Right atrium auricular region (tissue), 2 donors: Measurements from ENCODE around the gene RPS21. TPM values are rescaled to one million over a fixed set of nuclear protein-coding genes. Genes with fewer than 3 reads are reported as not detected.

ENCODE experiments used
- DNase-seq: peaks from one replicate; pipeline ENCODE4 v3.0.0-alpha.2; 2019; ENCODE audit warnings: low spot score
- H3K27ac ChIP-seq, 2 donors: fragments of 200-600 bp; sonication (generic); 1 replicate in 1 of 2; 2 replicates in 1 of 2; pipeline ENCODE4 v1.5.1; 2016 to 2019
- H3K27me3 ChIP-seq, 2 donors: fragments of 200-600 bp; sonication (generic); one replicate each; pipeline versions ENCODE4 v1.5.1 to v1.6.0; 2017 to 2019
- H3K36me3 ChIP-seq: fragments of 200-600 bp; sonication (generic); one replicate; pipeline ENCODE4 v1.5.1; 2016
- H3K4me1 ChIP-seq, 2 donors: fragments of 200-600 bp; sonication (generic); one replicate each; pipeline versions ENCODE4 v1.5.1 to v1.6.0; 2017 to 2019
- H3K4me3 ChIP-seq, 2 donors: fragments of 200-600 bp; sonication (generic); 1 replicate in 1 of 2; 2 replicates in 1 of 2; pipeline ENCODE4 v1.5.1; 2017 to 2019; ENCODE audit warnings: mild to moderate bottlenecking in 1 of 2, moderate library complexity in 1 of 2
- H3K9me3 ChIP-seq, 2 donors: fragments of 200-600 bp; sonication (generic); one replicate each; pipeline ENCODE4 v1.5.1; 2019
- CTCF ChIP-seq, 2 donors: fragments of 200-600 bp; sonication (generic); IDR thresholded peaks; one replicate each; pipeline ENCODE4 v1.5.1; 2019; ENCODE audit warnings: antibody characterized with exemption in 2 of 2
- total RNA-seq, 2 donors: library from RNA; depleted of rRNA; stranded (reverse); fragments of >200 nt; gene quantifications; one replicate each; pipeline ENCODE4 v1.1.0, GENCODE V29; 2016

The RPS21 gene
- total RNA-seq, 2 donors from 2014 or later: 1,510 to 1,937 TPM

- no peak for TF ChIP-seq CTCF (IDR thresholded peaks at IDR 0.05)
- Histone ChIP-seq H3K9me3 (no peaks in the 10 kb centered on the region), H3K27me3 (no peaks in the 10 kb centered on the region), H3K4me3 (peak overlapping the region in 1 of 2 donors; percentile 31), H3K27ac (peak overlapping the region; percentile 90 to 92), H3K36me3 (no peaks in the 10 kb centered on the region), H3K4me1 (peaks cover 0 to 96% of the 10 kb centered on the region in 2 donors)
- no peak for DNase-seq
Observed at GRCh38 chr20:62357681-62358080, 29.2 kb upstream of the RPS21 start.

GRCh38 chr20:62358171-62359042 is 28.5 kb upstream of the RPS21 start:
- no peaks in the 10 kb centered on the region for H3K27me3 ChIP-seq
- H3K36me3 ChIP-seq: no peaks in the 10 kb centered on the region
- TF ChIP-seq CTCF (IDR thresholded peaks at IDR 0.05): no peak
- H3K4me3 ChIP-seq: peak overlapping the region in 1 of 2 donors; percentile 31
- peaks cover 0 to 96% of the 10 kb centered on the region in 2 donors for H3K4me1 ChIP-seq
- DNase-seq: no peak
- no peaks in the 10 kb centered on the region for H3K9me3 ChIP-seq
- peak overlapping the region; percentile 90 to 92 for H3K27ac ChIP-seq

DNA sequence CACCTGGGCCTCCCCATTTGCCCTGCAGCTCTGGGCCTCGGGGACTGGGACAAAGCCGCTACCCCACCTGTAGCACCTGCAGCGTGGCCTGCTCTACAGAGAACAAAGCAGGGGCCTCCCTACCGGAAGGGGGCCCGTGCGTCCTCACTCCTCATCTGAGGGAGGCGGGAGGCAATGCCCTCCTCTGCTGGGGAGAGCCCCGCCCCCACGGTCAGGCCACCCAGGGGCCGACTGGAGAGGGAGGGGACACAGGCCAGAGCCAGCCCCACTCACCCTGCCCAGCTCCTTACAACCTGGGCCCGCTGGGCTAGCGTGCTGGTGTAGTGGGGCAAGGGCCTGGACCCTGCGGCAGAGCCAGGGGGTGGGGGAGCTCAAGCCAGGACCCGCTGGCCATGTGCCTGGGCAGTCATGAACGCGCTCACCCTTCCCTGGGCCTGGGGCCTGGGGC is 27.8 kb upstream of the RPS21 start:
- peak overlapping the region; percentile 90 to 92 for H3K27ac ChIP-seq
- H3K4me1 ChIP-seq: peaks cover 0 to 96% of the 10 kb centered on the region in 2 donors
- H3K4me3 ChIP-seq: peak overlapping the region in 1 of 2 donors; percentile 31
- no peak for DNase-seq
- no peaks in the 10 kb centered on the region for H3K36me3 ChIP-seq
- H3K27me3 ChIP-seq: no peaks in the 10 kb centered on the region
- TF ChIP-seq CTCF (IDR thresholded peaks at IDR 0.05): no peak
- no peaks in the 10 kb centered on the region for H3K9me3 ChIP-seq

- no peaks in the 10 kb centered on the region for H3K36me3 ChIP-seq
- no peaks in the 10 kb centered on the region for H3K27me3 ChIP-seq
- H3K9me3 ChIP-seq: no peaks in the 10 kb centered on the region
- H3K4me1 ChIP-seq: peaks cover 0 to 96% of the 10 kb centered on the region in 2 donors
- no peak overlapping the region for H3K4me3 ChIP-seq
- peak overlapping the region; percentile 90 to 92 for H3K27ac ChIP-seq
- no peak for DNase-seq
- TF ChIP-seq CTCF (IDR thresholded peaks at IDR 0.05): no peak
Observed at GRCh38 chr20:62359491-62360121, 27.3 kb upstream of the RPS21 start.

GRCh38 chr20:62360854-62361798 is 25.8 kb upstream of the RPS21 start:
- no peaks in the 10 kb centered on the region for H3K9me3 ChIP-seq
- peak overlapping the region; percentile 95 to 98 for H3K27ac ChIP-seq
- TF ChIP-seq CTCF (IDR thresholded peaks at IDR 0.05): no peak
- H3K4me1 ChIP-seq: peaks cover 0 to 96% of the 10 kb centered on the region in 2 donors
- no peak for DNase-seq
- no peak overlapping the region for H3K4me3 ChIP-seq
- H3K27me3 ChIP-seq: no peaks in the 10 kb centered on the region
- H3K36me3 ChIP-seq: no peaks in the 10 kb centered on the region
